Suppressor macrophage treated with lipopolysaccharide for 4 hours (primary cell): ENCODE data around the gene ZMYND8.
"Not testable (repeated sequence)": the region's sequence is repeated elsewhere in the genome, so short reads cannot be mapped to it uniquely, and the experiment has no call there.

Source experiments
- DNase-seq: peaks from one replicate; pipeline ENCODE4 v3.0.0-alpha.2; 2020

Gene ZMYND8

DNA sequence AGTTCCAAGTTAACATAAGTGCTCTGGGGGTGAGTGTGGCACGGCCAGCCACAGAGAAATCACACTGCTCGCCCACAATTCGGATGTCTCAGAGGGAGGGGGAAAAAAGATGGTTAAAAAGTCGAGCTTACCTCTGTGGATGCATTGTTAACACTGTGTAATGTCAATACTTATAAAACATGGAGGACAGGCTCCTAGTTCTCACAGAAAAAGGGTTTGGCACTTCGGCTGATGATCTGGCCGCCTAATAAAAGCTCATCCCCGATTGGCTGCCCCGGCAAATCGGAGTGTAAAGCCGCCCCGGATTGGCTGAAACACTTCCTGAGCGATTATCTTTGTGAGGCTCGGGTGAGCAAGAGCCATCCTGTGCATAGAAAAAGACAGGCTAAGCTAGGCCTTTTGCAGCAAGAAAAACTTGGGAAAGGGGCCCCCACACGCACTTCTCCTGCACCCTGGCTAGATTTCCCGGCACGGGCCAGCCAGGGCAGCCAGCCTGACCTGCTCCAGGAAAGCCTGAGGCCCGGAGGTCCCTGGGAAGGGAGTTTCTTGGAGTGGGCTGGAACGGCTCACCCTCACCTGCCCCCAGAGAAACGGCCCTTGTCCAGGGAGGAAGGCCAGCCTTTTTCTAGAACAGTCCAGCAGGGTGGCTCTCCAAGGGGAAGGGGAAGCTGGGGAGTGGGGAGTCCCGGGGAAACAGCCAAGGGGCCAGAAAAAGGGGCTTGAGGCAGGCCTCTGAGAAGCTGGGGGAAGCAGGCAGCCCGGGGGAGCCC lies at the start of gene ZMYND8:
Gene ZMYND8, minus strand, starts transcription at position 174 of the 770 bp plus-strand sequence. Its CDS starts 29 bp downstream, at position 145.
- DNase-seq, result peak; percentile 93

DNA sequence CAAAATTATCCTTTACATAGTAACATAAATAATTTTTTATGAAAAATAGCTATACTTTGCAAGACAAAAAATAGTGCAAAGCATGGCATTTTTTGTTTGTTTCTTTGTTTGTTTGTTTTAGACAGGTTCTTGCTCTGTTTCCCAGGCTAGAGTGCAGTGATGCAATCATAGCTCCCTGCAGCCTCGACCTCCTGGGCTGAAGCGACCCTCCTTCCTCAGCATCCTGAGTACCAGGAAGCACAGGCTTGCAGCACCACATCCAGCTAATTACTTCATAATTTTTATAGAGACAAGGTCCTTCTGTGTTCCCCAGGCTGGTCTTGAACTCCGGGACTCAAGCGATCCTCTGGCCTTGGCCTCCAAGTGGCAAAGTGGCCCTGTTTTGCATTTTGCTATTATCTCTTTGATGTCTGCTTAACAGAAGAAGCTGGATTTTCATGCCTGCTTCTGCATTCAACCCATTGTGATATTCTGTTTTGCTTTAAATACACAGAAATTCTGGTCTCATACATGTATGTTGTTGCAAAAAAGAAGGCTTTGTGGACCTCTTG lies 49.4 kb upstream of the ZMYND8 start:
- DNase-seq, result no peak

GRCh38 chr20:47400685-47401084 lies 44.2 kb upstream of the ZMYND8 start:
- no peak for DNase-seq

GRCh38 chr20:47397652-47398301 lies 41.3 kb upstream of the ZMYND8 start:
- DNase-seq, result no peak

GRCh38 chr20:47396762-47397476 lies 40.4 kb upstream of the ZMYND8 start:
- no peak for DNase-seq

DNA sequence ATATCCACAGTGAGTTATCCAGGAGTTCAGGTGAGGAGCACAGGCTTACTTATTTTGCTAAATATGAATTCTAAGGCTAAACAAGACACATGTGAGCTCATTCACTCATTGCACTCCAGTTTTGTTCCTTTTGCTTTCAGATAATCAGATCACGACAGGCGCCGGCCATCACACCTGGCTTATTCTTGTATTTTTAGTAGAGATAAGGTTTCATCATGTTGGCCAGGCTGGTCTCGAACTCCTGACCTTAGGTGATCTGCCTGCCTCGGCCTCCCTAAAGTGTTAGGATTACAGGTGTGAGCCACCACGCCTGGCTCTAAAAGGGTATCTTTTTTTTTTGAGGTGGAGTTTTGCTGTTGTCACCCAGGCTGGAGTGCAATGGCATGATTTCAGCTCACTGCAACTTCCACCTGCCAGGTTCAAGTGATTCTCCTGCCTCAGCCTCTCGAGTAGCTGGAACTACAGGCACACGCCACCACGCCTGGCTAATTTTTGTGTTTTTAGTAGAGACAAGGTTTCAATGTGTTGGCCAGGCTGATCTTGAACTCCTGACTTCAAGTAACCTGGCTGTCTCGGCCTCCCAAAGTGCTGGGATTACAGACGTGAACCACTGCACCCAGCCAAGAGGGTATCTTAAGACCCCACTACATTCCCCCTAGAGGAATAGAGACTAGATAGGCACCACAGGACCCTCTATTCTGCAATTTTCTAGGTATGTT lies 37.5 kb upstream of the ZMYND8 start:
- DNase-seq, result not testable (repeated sequence)

- DNase-seq, result no peak
Observed at GRCh38 chr20:47392721-47393073, 36.2 kb upstream of the ZMYND8 start.

GRCh38 chr20:47392015-47392720 lies 35.7 kb upstream of the ZMYND8 start:
- peak; percentile 77 for DNase-seq

GRCh38 chr20:47391276-47392010 lies 34.9 kb upstream of the ZMYND8 start:
- no peak for DNase-seq

- DNase-seq, result peak; percentile 73
Observed at GRCh38 chr20:47389867-47390347, 33.4 kb upstream of the ZMYND8 start.

DNA sequence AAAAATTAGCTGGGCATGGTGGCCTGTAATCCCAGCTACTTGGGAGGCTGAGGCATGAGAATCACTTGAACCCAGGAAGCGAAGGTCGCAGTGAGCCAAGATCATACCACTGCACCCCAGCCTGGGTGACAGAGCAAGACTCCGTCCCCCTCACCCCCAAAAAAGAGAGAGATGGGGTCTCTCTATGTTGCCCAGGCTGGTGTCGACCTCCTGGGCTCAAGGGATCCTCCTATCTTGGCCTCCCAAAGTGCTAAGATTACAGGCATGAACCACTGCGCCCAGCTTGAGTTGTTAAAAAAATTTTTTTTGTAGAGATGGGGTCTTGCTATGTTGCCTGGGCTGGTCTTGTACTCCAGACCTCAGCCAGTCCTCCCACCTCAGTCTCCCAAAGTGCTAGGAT lies 29.5 kb upstream of the ZMYND8 start:
- not testable (repeated sequence) for DNase-seq

DNA sequence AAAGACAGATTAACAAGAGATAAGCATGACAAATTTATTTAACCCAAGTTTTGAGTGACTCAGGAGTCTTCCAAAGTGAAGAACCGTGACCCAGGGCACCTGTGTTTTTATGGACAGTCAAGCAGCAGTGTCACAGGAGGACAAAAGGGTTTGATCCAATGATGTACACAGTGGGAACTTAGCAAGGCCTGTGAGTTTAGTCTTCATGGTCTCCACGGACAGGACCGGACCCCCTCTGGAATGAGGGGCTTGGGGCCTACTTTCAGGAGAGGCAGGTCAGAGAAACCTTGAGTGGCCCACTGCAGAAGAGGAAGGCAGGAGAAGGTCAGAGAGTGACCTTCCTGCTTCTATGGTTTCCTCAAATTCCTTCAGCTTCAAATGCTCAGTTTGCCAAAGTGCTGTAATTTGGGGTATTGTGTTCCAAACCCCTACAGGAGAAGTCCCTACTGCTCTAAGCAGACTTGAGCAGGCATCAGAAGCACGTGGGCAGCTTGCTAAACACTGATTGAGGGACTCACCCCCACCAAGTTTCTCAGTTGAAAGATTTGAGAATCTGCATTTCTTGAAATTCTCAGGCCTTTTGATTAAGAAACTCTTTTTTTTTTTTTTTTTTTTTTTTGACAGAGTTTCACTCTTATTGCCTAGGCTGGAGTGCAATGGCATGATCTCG lies 26.4 kb upstream of the ZMYND8 start:
- DNase-seq, result peak; percentile 53

DNA sequence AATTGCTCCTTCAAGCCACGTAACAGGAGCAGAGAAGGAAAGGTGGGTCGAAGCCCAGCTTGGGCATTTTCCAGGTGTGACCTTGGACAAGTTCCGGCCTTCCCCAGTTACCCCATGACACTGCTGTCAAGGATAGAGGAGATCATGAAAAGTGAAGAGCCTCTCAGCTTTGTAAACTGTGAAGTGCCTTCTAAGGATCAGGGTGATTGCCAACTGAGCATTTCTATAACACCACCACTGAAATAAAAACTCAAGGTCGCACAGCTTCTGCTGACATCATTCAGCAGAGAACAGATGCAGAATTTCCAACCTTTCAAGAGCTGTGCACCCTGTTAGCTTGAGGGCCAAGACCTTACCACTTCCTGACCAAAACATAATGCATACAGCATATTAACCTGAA lies 24.0 kb upstream of the ZMYND8 start:
- DNase-seq, result peak; percentile 15

- peak; percentile 60 for DNase-seq
Observed at GRCh38 chr20:47379433-47380150, 23.1 kb upstream of the ZMYND8 start.

DNA sequence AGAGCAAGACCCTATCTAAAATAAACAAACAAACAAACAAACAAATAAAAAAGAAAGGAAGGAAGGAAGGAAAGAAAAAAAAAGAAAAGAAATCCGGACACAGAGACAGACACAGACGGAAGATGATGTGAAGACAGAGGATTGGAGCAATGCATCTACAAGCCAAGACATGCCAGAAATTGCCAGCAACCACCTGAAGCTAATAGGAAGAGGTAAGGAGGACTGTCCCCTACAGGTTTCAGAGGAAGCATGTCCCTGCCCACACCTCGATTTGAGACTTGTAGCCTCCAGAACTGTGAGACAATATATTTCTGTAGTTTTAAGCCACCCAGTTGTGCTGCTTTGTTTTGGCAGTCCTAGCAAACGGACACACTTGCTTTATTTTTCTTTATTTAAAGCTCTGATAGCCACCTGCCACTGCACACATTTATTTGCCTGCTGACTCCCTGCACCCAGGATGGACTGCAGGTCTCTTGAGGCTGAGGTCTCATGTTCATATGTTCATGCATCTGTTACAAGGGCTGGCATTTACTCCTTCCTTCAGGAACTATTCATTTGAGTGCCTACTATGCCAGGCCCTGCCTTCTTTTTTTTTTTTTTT lies 20.7 kb upstream of the ZMYND8 start:
- no peak for DNase-seq

- DNase-seq, result not testable (repeated sequence)
Observed at GRCh38 chr20:47376096-47376643, 19.7 kb upstream of the ZMYND8 start.

DNA sequence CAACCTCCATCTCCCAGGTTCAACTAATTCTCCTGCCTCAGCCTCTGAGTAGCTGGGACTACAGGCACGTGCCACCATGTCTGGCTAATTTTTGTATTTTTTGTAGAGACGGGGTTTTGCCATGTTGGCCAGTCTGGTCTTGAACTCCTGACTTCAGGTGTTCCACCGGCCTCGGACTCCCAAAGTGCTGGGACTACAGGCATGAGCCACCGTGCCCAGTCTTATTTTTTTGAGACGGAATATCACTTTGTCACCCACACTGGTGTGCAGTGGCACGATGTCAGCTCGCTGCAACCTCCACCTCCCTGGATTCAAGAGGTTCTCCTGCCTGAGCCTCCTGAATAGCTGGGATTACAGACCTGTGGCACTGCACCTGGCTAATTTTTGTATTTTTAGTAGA lies 17.6 kb upstream of the ZMYND8 start:
- not testable (repeated sequence) for DNase-seq

DNA sequence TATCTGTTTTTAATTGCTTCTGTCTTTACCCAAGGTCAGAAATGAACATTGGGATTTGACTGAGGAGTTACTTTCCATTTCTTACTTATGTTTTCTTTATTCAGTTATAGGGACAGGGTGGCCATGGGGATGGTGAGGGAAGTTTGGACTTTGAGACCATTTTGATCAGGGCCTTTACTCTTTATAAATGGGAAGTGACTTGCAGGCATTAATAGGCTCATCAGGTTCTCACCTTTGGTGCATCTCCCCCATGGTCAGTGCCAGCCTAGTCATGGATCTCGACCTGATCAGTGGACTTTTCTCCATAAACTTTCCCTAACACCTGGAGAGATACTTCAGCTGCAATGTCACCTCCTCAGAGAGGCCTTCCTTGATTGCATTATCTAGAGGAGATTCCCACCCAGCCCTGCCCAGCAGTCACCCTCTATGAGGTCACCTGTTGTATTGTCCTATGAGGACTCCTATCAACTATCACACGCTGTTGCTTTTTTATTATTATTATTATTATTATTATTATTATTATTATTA lies 16.8 kb upstream of the ZMYND8 start:
- no peak for DNase-seq
